ENCODE results near the gene COLEC11.

GRCh38 chr2:3631851-3632659 is 37.1 kb downstream of the COLEC11 start:
- no peak for TF ChIP-seq CTCF (IDR thresholded peaks at IDR 0.05)
- TF ChIP-seq ZFX (IDR thresholded peaks at IDR 0.05; ENCODE audit: borderline replicate concordance), result no peak
